ENCODE data around the gene CPSF6.
"Not testable (repeated sequence)": the region's sequence is repeated elsewhere in the genome, so short reads cannot be mapped to it uniquely, and the experiment has no call there.

- TF ChIP-seq CTCF (IDR thresholded peaks at IDR 0.05 in 4 of 5, conservative IDR thresholded peaks at IDR 0.05 in 1 of 5); POLR2A (IDR thresholded peaks at IDR 0.05): not testable (repeated sequence)
These were observed 77.4 kb downstream of the CPSF6 start for GRCh38 chr12:69316784-69317183.

Measured in gastrocnemius medialis (tissue), 4 donors.